ENCODE data around the gene CCT8. TPM values are rescaled to one million over a fixed set of nuclear protein-coding genes. Genes with fewer than 3 reads are reported as not detected.

Gene CCT8
- total and polyA plus RNA-seq, 9 of the 15 experiments (the other 6 are each of a cell fraction or from before 2014, with no cell fraction given) = 451 to 1,153 (median 677) TPM

DNA sequence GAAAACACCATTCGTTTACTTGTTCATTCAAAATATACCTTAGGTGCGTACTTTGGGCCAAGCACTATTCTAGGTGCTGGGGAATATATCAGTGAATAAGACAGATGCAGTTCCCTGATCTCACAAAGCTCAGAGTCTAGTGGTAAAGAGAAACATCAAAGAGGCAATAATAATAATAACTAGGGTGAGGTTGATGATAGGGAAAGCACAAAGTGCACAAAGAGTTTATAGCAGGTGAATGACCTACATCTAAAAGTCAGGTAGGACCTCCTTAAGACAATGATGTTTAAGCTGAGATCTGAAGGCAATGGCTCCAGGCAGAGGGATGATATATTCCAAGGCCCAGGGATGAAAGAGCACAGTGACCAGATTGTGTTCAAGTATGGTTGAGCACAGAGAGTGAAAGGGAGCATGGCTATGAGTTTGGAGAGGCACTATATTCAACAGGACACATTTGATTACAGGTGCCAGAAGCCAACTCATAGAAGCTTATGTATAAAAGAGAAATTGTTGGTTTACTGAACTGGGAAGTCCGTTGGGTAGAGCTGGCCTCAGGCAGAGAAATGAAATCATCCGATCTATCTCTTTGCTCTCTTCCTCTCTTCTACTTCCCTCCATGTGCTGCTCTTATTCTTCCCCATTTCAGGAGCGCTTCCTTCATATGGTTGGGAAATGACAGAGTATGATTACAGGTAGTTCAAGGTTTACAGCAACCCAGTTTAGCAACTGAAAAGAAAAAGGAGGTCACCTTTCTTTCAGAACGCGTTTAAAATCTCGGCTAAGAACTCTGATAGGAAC, 23.0 kb upstream of the CCT8 start:
- Histone ChIP-seq H3K9ac (ENCODE audit: insufficient read depth in 1 of 2, low read depth in 2 of 2, low read length in 2 of 2) (no peak overlapping the region), H3K4me1 (replicated peaks in 1 of 2; ENCODE audit: control insufficient read depth in 2 of 2, insufficient read depth in 2 of 2, low read length in 2 of 2) (peaks cover 0 to 2% of the 10 kb centered on the region in 2 experiments; a peak in 2 of 5 replicates), H3K9me1 (ENCODE audit: control insufficient read depth, insufficient read depth, low read length) (no peaks in the 10 kb centered on the region), H3K36me3 (ENCODE audit: control insufficient read depth, insufficient read depth, low read length) (no peaks in the 10 kb centered on the region), H3K27me3 (ENCODE audit: control insufficient read depth in 2 of 2, insufficient read depth in 2 of 2, low read length in 2 of 2) (peaks cover 4 to 6% of the 10 kb centered on the region in 2 experiments; a peak in 2 of 5 replicates), H3K27ac (ENCODE audit: extremely low read depth, low read depth, low read length) (no peak overlapping the region), H4K20me1 (replicated peaks; ENCODE audit: control insufficient read depth, insufficient read depth, low read length) (no peaks in the 10 kb centered on the region), H3K4me2 (ENCODE audit: insufficient read depth, low read length) (no peak overlapping the region), H3K4me3 (no peak overlapping the region), H3K9me3 (replicated peaks; ENCODE audit: control insufficient read depth, insufficient read depth, low read depth, low read length) (0 out of 2 replicates have a peak, but pooled peaks cover 3% of the 10 kb centered on the region), H3K79me2 (ENCODE audit: control insufficient read depth, insufficient read depth, low read length) (no peaks in the 10 kb centered on the region), H2AFZ (ENCODE audit: low read depth, low read length) (no peak overlapping the region)
- intact Hi-C loops (cut with micrococcal nuclease) (loop anchor here (10.0 kb wide), 3 partner anchors 248 to 1098 kb away; no protein-coding TSS in a partner anchor), in situ Hi-C loops (cut with MboI) (no loop called here)
- DNase-seq (ENCODE audit: extremely low read depth in 1 of 4, low spot score in 3 of 4) (no peak), FAIRE-seq (no peak), ATAC-seq (no peak)
- BruUV-seq (replicated peaks) = no TSS peak
- CTCF ChIA-PET (ENCODE audit: low intra/inter-chr PET ratio) = no interaction called here
- TF ChIP-seq ZNF184 (CRISPR knock-in tag; IDR thresholded peaks at IDR 0.05) (no peak), CBX5 (IDR thresholded peaks at IDR 0.05; ENCODE audit: borderline replicate concordance, low read depth) (no peak), ZNF75A (CRISPR knock-in tag; IDR thresholded peaks at IDR 0.05) (no peak), CHD7 (IDR thresholded peaks at IDR 0.05; ENCODE audit: low read depth, low read length) (no peak), ZBTB1 (CRISPR knock-in tag; IDR thresholded peaks at IDR 0.05; ENCODE audit: borderline replicate concordance, low read depth) (no peak)
- POLR2A ChIA-PET = interaction anchor here (1.1 to 2.8 kb wide), 4 partner anchors 9 to 252 kb away, joined by 3 to 9 read pairs (median 4); no protein-coding TSS in a partner anchor
- WGBS (ENCODE audit: insufficient coverage, low coverage, missing lambda C conversion rate) = 6% methylated on average over 8 of the region's 8 CpGs

All from K562 (cell line).